Hindlimb muscle (tissue), 1 donor: ENCODE data around the gene FAM107A. TPM values are rescaled to one million over a fixed set of nuclear protein-coding genes. Genes with fewer than 3 reads are reported as not detected.

Source experiments
- polyA plus RNA-seq: library from polyadenylated mRNA; unstranded; fragments of 120-200 nt; gene quantifications from one replicate; pipeline ENCODE4 v1.2.1, GENCODE V29; 2013; ENCODE audit not compliant: insufficient read length

The FAM107A gene
- polyA plus RNA-seq, 1 donor = 0.93 TPM

Other genes starting within 250 kb of the FAM107A start
- gene PXK, start 244.5 kb downstream of the FAM107A start, polyA plus RNA-seq = 17.7 TPM
- gene PDHB, start 143.6 kb downstream of the FAM107A start, polyA plus RNA-seq = 74.4 TPM
- 12.3 TPM for gene KCTD6, start 85.3 kb downstream of the FAM107A start, polyA plus RNA-seq
- gene ACOX2, start 40.2 kb downstream of the FAM107A start, polyA plus RNA-seq = 23.0 TPM
- not detected for gene FAM3D, start 89.4 kb upstream of the FAM107A start, polyA plus RNA-seq